Stomach (tissue), 9 donors: ENCODE measurements around the gene TANC1. TPM values are rescaled to one million over a fixed set of nuclear protein-coding genes. Genes with fewer than 3 reads are reported as not detected.
A peak's percentile ranks its signal among the peaks of the same experiment; 100 is the strongest.

ENCODE experiments used
- DNase-seq, 2 donors: peaks; one replicate each; pipeline versions ENCODE4 v3.0.0 to v3.0.0-alpha.2; 2013 to 2019
- H3K27ac ChIP-seq, 5 donors: fragments of 200-600 bp in 4 of 5; sonication (generic) in 4 of 5; one replicate each; pipeline ENCODE4 v1.5.1; 2013 to 2019; ENCODE audit warnings: mild to moderate bottlenecking in 1 of 5, moderate library complexity in 1 of 5
- H3K27me3 ChIP-seq, 3 donors: fragments of 200-600 bp; sonication (generic); one replicate each; pipeline ENCODE4 v1.5.1; 2017 to 2019; ENCODE audit warnings: mixed run types in 1 of 3
- H3K36me3 ChIP-seq, 4 donors: fragments of 200-600 bp; sonication (generic); 1 replicate in 3 of 4; 2 replicates in 1 of 4; pipeline ENCODE4 v1.5.1; 2016 to 2019
- H3K4me1 ChIP-seq, 4 donors: fragments of 200-600 bp; sonication (generic); one replicate each; pipeline ENCODE4 v1.5.1; 2016 to 2019
- H3K4me3 ChIP-seq, 4 donors: fragments of 200-600 bp; sonication (generic) in 3 of 4; one replicate each; pipeline ENCODE4 v1.5.1; 2016 to 2019; ENCODE audit warnings: mild to moderate bottlenecking in 1 of 4
- H3K9me3 ChIP-seq, 4 donors: fragments of 200-600 bp; sonication (generic); one replicate each; pipeline ENCODE4 v1.5.1; 2016 to 2019
- CTCF ChIP-seq, 7 experiments: fragments of 450-650 bp in 4 of 7; fragments of 200-600 bp in 3 of 7; sonication (generic) in 3 of 7; IDR thresholded peaks; one replicate each; pipeline ENCODE4 v1.5.1; 2016 to 2019; ENCODE audit warnings: antibody characterized with exemption in 7 of 7, control low read depth in 2 of 7, mild to moderate bottlenecking in 1 of 7
- EP300 ChIP-seq: sonication (generic); formaldehyde crosslinking; IDR thresholded peaks from one replicate; pipeline ENCODE4 v1.6.1; 2017; ENCODE audit warnings: antibody characterized with exemption
- POLR2A ChIP-seq, 4 donors: fragments of 450-650 bp; IDR thresholded peaks; one replicate each; pipeline ENCODE4 v1.6.1; 2016; ENCODE audit warnings: antibody characterized with exemption in 4 of 4, control low read depth in 2 of 4, mild to moderate bottlenecking in 1 of 4, moderate library complexity in 1 of 4
- POLR2AphosphoS5 ChIP-seq, 3 donors: sonication (generic); formaldehyde crosslinking; IDR thresholded peaks; one replicate each; pipeline ENCODE4 v1.6.1; 2016; ENCODE audit warnings: antibody characterized with exemption in 3 of 3
- WGBS, 5 donors: extraction: QIAGEN DNeasy Blood & Tissue Kit in 3 of 5; methylation state at CpG; one replicate each; pipeline versions ENCODE4 v1.1.5 to v1.1.7; 2013 to 2018; 5-methylcytosine and 5-hydroxymethylcytosine counted together
- intact Hi-C: fragments of 100-400 bp; cut with DNase I; formaldehyde crosslinking; loops from one replicate; pipeline ENCODE4 v1.15.1; 2023; ENCODE audit warnings: low total_unique reads
- polyA plus RNA-seq, 3 donors: library from polyadenylated mRNA; stranded (reverse); fragments of 200-250 nt; gene quantifications; one replicate each; pipeline ENCODE4 v1.2.3, GENCODE V29; 2013
- total RNA-seq, 5 donors: library from RNA; depleted of rRNA; stranded (reverse); fragments of >200 nt; gene quantifications; one replicate each; pipeline versions ENCODE4 v1.1.0 to v1.2.3, GENCODE V29; 2014 to 2016
- donor health status: healthy with polysubstance abuse.
- donor health status: Bipolar disorder and iron deficiency.
- donor health status: healthy.

TANC1 gene
- total and polyA plus RNA-seq, 8 donors: 4.9 to 59.7 (median 37.7) TPM

GRCh38 chr2:158970241-158970751, 1.9 kb downstream of the TANC1 start:
- TF ChIP-seq POLR2A (IDR thresholded peaks at IDR 0.05): no peak
- TF ChIP-seq EP300: no peak
- no peak for TF ChIP-seq POLR2AphosphoS5 (IDR thresholded peaks at IDR 0.05)
- TF ChIP-seq CTCF (IDR thresholded peaks at IDR 0.05): no peak
- Histone ChIP-seq H3K27me3 (peaks cover 0 to 15% (median 0%) of the 10 kb centered on the region in 3 donors), H3K9me3 (no peaks in the 10 kb centered on the region), H3K4me3 (peak overlapping the region; percentile 62 to 85 (median 74)), H3K4me1 (peaks cover 21 to 54% (median 43%) of the 10 kb centered on the region in 4 donors), H3K36me3 (no peaks in the 10 kb centered on the region), H3K27ac (peak overlapping the region; percentile 88 to 99 (median 91))
- 10 to 23% (median 17%) methylated on average over 3 of the region's 3 CpGs for WGBS, 5 donors
- intact Hi-C loops: no loop called here
- DNase-seq: peak in 1 of 2 donors; percentile 32

- peaks cover 0 to 8% (median 0%) of the 10 kb centered on the region in 3 donors for H3K27me3 ChIP-seq
- no peak overlapping the region for H3K4me3 ChIP-seq
- H3K9me3 ChIP-seq: no peaks in the 10 kb centered on the region
- DNase-seq: no peak
- no peak overlapping the region for H3K27ac ChIP-seq
- H3K4me1 ChIP-seq: peaks cover 21 to 54% (median 39%) of the 10 kb centered on the region in 4 donors
- 70 to 78% (median 76%) methylated on average over 8 of the region's 8 CpGs for WGBS, 5 donors
- intact Hi-C loops: no loop called here
- TF ChIP-seq POLR2A (IDR thresholded peaks at IDR 0.05) (no peak), EP300 (no peak), POLR2AphosphoS5 (IDR thresholded peaks at IDR 0.05) (no peak), CTCF (IDR thresholded peaks at IDR 0.05) (no peak)
- H3K36me3 ChIP-seq: no peaks in the 10 kb centered on the region
These were observed 4.9 kb downstream of the TANC1 start for GRCh38 chr2:158973116-158973956.

- peaks cover 18 to 50% (median 34%) of the 10 kb centered on the region in 4 donors for H3K4me1 ChIP-seq
- H3K27ac ChIP-seq: no peak overlapping the region
- no peak overlapping the region for H3K4me3 ChIP-seq
- DNase-seq: no peak
- H3K9me3 ChIP-seq: no peaks in the 10 kb centered on the region
- TF ChIP-seq POLR2A (IDR thresholded peaks at IDR 0.05) (no peak), EP300 (no peak), POLR2AphosphoS5 (IDR thresholded peaks at IDR 0.05) (no peak), CTCF (IDR thresholded peaks at IDR 0.05) (no peak)
- 88 to 93% (median 93%) methylated on average over 9 of the region's 9 CpGs for WGBS, 5 donors
- no peaks in the 10 kb centered on the region for H3K27me3 ChIP-seq
- no peaks in the 10 kb centered on the region for H3K36me3 ChIP-seq
- intact Hi-C loops: no loop called here
These were observed 7.0 kb downstream of the TANC1 start for GRCh38 chr2:158975271-158975921.

- no peak overlapping the region for H3K27ac ChIP-seq
- intact Hi-C loops: no loop called here
These were observed 11.3 kb downstream of the TANC1 start for GRCh38 chr2:158979772-158980171.

More at GRCh38 chr2:158979772-158980171, 11.3 kb downstream of the TANC1 start:
- no peaks in the 10 kb centered on the region for H3K36me3 ChIP-seq
- no peaks in the 10 kb centered on the region for H3K9me3 ChIP-seq
- WGBS, 5 donors: 82 to 100% (median 97%) methylated on average over 1 of the region's 1 CpG
- H3K27me3 ChIP-seq: no peaks in the 10 kb centered on the region
- no peak overlapping the region for H3K4me3 ChIP-seq
- TF ChIP-seq CTCF (IDR thresholded peaks at IDR 0.05): no peak
- TF ChIP-seq EP300: no peak
- TF ChIP-seq POLR2AphosphoS5 (IDR thresholded peaks at IDR 0.05): no peak
- no peak for TF ChIP-seq POLR2A (IDR thresholded peaks at IDR 0.05)
- peaks cover 5 to 46% (median 24%) of the 10 kb centered on the region in 4 donors for H3K4me1 ChIP-seq
- DNase-seq: no peak
